Measurements from ENCODE around the gene NDST4.

Gene NDST4

GRCh38 chr4:114890773-114891172 is 222.6 kb downstream of the NDST4 start:
- DNase-seq, result no peak

DNA sequence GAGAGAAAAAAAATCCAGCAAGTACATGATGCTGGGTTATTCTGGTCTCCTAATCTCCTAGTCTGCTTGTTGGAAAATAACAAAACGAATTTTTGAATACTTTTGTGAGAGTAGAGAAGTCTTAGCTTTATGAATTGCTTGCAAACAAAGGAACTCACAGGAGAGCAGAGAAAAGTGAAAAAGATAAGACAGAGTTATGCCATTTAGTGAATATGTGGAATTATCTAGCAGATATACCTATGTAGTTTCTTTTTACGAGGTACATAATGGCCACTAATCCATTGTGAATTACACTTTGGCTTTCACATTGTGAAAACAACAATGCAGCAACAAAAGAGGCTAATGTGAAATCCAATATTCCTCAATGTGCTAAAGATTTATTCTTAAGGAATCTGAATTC is 226.7 kb downstream of the NDST4 start:
- no peak for DNase-seq

GRCh38 chr4:114883641-114884040 is 229.8 kb downstream of the NDST4 start:
- DNase-seq, result no peak

DNA sequence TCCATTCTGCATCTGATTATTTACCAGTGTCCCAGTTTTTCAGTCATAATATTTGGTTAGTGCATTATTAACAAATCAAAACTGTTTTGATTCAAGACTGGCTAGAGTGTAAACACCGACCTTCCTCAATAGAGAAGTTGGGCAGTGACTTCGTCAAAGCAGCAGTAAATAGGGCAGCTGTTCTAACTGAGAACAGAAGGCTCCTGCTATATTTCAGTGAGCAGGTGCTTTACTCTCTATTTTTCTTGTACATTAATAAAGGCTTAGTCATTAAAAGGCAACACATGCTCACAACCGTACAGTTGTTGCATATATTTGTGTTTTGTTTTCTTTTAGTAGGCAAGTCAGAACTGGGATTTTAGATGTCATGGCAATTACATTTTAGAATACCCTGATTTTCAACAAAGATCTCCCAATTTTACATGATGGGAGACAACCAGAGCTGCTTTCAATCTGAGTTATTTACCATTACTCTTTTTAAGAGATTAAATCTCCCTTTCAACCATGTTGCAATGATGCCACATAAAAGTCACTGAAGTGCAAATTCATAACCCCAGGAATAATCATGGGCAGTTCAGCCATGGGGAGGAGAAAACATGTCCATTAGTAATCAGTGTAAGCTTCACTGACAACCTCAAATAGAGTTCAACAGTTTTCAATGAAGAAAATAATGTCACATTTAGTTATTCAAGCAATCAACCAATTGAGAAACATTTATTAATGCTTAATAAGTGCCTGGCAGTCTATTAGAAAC is 233.3 kb downstream of the NDST4 start:
- no peak for DNase-seq

DNA sequence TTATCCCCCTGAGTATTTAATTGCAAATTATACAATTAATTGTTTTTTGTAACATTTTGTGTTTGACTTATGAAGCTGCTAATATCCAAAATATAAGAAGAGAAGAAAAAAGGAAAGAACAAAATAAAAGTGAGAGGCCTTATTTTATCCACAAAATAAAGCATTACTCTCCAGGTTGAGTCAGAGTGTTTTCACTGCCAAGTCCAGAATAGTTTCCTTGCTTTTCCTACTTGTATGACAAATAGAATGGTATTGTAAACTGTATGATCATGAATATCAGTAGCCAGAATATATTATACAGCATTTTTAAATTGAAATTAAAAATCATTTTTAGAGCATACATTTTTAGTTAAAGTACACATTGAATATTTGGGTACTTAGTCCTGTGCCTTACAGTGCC is 237.8 kb downstream of the NDST4 start:
- peak; percentile 7 for DNase-seq

GRCh38 chr4:114874321-114874720 is 239.1 kb downstream of the NDST4 start:
- DNase-seq, result no peak

GRCh38 chr4:114870987-114871386 is 242.4 kb downstream of the NDST4 start:
- DNase-seq, result no peak

DNA sequence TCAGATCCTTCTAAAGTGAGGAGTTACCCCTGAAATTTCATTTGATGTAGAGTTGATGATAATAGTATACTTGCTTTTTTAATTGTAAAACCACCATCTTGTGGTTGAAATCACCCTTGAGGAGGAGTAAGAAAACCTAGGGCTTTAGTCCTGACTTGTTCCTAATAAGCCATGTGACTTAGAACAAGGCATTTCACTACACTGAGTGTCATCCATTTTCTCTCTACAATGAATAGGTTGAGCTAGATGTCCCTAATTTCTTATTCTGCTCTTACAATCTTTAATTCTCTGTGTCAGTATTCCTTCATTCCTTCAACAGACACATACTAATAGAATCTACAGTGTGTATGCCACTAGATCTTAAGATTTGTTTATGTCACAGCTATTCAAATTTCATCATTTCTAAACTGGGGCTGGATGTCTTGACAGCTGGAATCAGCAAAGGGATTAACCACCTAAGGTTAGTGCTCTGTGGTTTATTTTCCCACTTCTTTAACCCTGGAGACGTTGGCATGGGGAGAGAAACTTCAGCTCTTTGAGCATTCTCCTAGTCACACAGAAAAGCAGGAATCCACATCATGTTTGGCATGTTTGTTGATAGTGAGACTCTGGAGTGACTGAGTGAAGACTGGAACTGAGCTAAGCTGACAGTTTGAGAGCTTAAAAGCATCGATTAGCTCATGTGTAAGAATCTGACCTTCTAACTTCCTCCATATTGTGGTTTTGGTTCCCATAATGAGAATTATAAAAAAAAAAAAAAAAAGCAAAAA is 246.3 kb downstream of the NDST4 start:
- no peak for DNase-seq

DNA sequence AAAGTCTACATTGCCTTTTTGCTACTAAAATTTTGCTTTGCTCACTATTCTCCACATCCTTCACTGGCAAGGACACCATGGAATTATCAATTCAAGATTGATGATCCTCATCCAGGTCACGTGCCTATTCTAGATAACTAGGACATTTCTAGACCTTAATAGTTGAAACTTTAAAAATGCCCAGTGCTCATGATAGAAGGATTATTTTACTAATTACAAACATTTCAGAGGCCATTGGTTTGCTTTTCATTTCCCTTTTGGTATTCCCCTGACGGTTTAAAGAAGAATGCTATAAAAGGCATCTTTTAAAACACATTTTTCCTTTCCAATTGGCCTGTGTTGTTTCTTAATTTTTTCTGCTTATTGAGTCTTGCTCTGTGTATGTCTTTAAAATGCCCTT is 249.4 kb downstream of the NDST4 start:
- no peak for DNase-seq

DNA sequence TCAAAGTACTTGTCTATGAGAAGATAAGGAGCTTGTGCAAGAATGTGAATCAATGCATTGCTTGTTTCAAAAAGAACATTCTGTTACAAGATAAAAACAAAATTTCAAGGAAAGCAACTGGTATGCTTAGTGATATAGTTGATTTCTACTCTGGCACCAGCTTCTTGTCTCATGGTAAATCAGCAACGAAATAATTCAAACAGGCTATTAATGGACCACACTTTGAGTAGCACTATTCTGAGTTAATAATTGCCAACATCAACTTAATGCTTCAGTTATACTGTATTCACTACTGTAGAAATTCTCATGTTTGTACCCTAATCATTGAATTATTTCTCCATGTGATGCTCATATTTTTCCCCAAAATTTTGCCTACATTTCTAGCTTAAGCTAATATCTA is 252.6 kb downstream of the NDST4 start:
- DNase-seq, result no peak

- no peak for DNase-seq
Observed at GRCh38 chr4:114857831-114858230, 255.6 kb downstream of the NDST4 start.

DNA sequence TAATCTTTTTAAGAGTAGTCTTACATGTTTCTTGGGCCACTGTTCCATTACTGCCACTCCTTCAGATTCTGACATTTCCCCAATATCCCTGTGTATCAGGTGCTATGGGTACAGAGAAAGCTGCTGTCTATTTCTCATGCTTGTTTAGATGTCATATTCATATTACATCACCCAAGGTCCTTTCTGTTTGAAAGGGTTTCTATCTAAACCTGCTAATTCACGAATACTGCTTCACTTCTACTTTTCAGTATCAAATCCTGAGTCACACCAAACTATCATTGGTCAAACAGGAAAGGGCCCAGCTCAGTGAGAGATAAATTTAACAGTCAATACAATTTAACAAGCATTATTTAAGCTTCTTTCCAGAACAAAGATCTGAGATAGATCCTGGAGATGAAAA is 273.4 kb downstream of the NDST4 start:
- no peak for DNase-seq

DNA sequence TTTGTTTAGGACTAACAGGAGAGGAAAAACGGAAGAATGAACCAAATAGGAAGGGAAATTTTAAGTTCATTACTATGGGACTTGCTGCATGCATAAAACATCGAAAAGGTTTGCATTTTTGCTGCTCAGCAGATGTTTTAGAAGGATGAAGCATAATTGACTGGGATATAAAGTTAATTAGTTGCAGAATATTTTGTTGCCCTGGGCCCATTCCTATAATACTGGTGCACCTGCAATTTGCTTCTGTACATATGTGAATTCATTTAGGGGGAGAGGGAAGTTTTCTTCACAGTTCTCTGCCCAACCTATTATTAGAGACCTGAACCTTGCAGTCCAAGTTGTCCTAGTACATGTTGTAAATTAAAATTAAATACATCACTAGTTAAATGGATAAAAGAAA is 282.8 kb downstream of the NDST4 start:
- no peak for DNase-seq

DNA sequence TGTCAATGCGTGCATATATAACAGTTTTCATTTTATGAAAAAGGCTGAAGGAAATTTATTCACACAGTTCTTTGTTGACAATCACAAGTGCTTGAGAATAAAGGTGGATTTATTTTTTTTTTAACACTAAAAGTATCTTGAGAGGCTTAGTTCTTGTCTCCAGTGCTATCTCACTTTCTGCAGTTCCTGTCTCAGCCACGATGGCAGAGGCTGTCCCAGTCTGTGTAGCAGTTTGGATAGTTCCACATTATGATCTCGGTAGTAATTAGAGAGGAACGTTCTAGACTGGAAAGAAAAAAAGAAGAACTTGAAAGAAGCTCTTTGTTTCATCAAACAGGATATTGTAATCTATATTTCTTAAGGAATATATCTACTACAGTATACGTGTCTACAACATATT is 285.8 kb downstream of the NDST4 start:
- DNase-seq, result no peak

DNA sequence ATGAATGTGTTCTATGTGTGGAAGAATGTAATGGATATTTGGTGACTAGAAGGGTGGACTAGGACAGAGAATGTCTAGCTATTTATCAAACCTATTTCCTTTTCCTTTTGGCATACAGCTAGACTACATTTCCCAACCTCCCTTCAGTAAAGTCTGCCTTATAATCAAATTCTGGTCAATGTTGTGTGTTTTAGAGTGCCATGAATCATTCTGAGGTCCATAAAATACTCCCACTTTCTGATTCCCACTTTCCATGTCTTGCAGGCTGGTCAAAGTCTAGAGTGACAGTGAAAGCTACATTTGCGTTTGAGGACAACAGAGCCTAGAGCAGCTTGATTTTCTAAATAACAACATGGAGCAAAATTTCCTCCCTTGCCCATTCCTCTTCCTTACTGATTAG is 297.7 kb downstream of the NDST4 start:
- no peak for DNase-seq

DNA sequence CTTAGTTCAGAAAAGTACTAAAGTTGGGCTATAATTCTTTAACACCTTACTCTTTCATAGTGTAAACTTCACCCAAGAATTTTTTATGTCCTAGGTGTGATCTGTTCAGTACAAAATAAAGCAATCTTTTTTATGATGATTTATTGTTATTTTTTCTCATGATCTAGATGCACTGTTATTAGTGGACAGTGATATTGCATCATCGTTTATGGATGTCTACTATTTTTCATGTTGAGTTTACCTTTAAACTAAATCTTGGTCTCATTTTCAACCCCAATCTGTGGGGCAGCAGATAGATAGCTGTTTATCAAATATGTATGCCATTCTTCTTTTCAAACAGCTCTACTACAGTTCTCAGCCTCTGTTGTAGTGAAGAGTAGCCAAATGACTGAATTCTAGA is 299.5 kb downstream of the NDST4 start:
- no peak for DNase-seq

DNA sequence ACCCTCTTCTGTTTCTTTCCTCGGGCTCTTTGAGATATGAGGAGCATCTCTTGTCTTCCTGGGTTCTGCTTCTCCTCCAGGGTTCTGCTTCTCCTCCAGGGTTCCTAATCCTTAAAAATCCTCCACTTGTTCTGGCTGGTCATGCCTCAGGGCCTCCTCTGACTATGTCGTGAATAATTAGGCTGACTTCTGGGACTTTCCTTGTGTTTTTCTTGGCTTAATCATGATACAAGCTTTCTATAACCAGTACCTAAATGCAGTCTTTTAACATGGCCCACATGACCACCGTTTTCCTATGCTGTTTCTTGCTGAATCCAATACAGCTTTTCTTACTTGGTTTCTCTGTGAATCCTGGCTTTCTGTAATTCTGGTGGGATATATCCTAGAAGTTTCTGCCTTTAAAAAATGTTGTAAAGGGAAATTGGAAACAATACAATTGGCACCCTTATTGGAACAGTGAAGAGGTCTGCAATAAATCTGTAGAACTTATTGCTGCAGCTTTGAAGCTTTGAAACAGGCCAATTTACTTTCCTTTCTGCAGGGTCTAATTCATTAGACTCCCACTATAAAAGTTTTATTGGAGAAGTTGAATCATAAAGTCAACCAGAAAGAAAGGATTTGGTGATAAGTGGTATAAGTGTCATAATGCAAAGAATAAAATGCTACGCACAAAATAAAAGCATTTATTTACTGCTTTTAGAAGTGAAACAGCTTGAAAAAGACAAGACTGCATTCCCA is 301.7 kb downstream of the NDST4 start:
- DNase-seq, result no peak

DNA sequence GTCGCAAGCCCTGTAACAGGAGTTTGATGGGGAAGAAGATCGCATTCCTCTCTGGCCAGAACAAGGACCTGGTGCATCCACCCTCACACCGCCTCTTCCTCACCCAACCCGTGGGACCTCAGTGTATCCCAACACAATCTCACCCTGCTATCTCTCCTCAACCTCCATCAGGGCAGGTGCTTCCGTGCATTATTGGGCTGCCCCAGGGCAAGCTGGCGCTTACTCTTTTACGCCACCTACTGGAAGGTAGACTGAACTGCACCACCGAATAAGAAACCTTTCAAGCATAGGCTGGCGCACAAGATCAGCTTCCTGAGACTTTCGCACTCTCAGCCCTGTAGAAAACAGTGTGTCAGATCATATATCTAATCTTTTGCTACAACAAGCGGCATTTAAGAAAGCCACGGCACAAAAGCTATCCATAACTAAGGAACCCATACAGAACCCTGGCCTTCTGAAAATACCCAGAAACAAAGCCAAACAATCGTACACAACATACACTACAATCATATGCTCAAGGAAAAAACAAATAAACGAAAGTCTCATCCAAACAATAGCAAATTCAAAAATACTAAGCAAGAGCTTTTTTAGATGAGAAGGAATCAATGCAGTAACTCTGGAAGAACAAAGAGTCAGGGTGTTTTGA is 305.5 kb downstream of the NDST4 start:
- peak; percentile 28 for DNase-seq

- no peak for DNase-seq
Observed at GRCh38 chr4:114807357-114807756, 306.1 kb downstream of the NDST4 start.

DNA sequence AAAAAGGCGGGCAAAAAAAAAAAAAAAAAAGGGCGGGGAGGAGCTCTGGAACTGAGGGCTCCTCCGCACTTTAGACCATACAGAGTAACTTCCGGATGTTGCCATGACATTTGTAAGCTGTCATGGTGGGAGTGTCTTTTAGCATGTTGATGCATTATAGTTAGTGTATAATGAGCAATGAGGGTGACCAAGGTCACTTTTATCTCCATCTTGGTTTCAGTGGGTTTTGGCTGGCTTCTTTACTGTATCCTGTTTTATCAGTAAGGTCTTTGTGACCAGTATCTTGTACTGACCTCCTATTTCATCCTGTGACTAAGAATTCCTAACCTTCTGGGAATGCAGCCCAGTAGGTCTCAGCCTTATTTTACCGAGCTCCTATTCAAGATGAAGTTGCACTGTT is 321.4 kb downstream of the NDST4 start:
- DNase-seq, result no peak

- DNase-seq, result no peak
Observed at GRCh38 chr4:114785570-114785969, 327.9 kb downstream of the NDST4 start.

- DNase-seq, result peak; percentile 2
Observed at GRCh38 chr4:114783215-114783595, 330.2 kb downstream of the NDST4 start.
